ENCODE data around the gene COL5A2.

Gene COL5A2

DNA sequence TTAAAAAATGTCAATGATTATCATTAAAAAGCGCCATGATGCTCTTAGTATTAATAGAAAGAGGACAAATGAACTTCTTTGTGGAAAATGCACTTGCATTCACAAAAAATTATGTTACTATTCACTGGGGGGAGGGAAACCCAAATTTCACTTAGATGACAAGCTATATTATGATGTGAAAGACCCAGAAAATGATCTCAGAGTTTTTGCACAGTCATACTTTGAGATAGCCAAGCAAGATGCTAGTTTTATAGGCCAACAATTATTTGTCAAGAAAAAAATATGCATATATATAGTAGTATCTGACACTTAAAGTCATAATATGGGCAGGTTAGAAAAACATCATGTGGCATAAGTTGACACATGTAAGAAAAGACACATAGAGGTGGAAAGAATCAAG, 31.6 kb downstream of the COL5A2 start:
- FAIRE-seq (no peak), DNase-seq (ENCODE audit: low spot score) (no peak)

DNA sequence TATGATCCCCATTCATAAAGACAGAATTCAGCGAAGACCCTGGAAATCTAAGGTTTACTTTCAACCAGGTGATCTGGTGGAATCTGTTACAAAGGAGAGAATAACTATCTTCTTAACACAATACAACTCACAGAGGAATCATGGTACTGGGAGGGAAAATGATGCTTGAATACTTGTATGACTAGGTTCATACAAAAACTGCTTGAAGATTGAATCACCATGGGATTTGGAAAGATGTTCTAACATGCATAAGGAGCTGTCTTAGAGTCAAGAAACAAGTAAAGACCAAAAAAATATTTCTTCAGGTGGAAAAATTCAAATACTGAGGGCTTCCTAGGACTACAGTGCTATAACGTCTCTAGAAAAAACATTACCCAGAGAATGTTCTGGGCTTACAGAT, 32.2 kb downstream of the COL5A2 start:
- DNase-seq (ENCODE audit: low spot score) (no peak), FAIRE-seq (no peak)

GRCh38 chr2:189146553-189146952, 33.0 kb downstream of the COL5A2 start:
- FAIRE-seq: no peak

GRCh38 chr2:189144700-189145211, 34.8 kb downstream of the COL5A2 start:
- no peak for FAIRE-seq

More at GRCh38 chr2:189146553-189146952, 33.0 kb downstream of the COL5A2 start:
- no peak for DNase-seq (ENCODE audit: low spot score)

DNA sequence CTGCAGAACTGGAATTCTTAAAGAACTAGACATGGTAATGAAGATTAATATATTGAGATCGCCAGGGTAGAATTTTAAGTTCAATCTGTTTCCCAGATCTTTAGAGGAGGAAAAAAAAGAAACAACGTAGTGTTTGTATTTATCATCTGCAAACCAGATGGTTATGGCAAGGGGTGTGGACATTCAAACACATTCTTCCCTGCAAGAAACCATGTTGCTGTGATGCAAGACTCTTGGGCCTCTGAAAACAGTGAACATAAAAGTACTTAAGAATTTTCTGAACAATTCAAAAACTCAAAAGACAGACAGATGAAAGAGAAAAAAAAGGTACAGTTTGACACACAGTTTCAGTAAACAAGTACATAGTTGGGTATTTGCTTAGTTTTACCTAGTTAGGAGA, 35.6 kb downstream of the COL5A2 start:
- FAIRE-seq (no peak), DNase-seq (ENCODE audit: low spot score) (no peak)

More at GRCh38 chr2:189144700-189145211, 34.8 kb downstream of the COL5A2 start:
- no peak for DNase-seq (ENCODE audit: low spot score)

DNA sequence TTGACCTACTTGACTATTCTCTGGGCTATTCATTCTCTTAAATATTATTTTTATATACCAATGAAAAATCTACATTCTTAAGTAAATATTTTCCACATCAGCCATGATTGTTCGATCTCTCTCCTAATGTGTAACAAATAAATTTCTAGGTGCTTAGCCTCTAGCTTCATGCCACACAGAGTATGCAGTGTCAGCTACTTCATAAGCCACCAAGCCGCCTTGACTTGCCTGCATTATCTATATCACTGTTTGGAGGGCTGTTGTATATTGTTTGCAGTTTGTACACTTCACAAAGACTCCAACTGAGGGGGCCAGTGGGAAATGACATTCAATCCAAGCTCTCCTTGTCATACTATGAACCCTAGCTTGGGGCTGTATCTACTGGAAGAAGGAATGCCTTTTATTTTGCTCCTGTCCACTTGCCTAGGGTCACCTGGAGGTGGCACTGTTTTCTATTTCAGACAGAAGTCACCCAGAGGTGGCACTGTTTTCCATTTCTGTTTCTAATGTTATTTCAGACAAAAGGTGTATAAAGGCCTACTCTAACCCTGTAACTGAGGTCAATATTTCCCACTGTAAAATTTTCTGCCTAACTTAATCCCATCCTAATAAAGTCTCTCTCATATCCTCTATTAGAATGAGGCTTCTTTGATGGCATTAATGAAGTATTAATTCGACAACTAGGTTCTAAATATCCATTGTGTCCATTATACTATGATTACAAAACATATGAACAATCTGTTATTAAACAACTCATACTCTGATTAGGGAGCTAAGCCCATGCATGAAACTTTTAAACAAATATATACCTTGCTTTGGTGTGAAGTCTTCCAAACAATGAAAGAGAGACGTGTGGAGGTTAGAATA, 36.4 kb downstream of the COL5A2 start:
- FAIRE-seq (peak; percentile 5), DNase-seq (ENCODE audit: low spot score) (peak; percentile 50)

DNA sequence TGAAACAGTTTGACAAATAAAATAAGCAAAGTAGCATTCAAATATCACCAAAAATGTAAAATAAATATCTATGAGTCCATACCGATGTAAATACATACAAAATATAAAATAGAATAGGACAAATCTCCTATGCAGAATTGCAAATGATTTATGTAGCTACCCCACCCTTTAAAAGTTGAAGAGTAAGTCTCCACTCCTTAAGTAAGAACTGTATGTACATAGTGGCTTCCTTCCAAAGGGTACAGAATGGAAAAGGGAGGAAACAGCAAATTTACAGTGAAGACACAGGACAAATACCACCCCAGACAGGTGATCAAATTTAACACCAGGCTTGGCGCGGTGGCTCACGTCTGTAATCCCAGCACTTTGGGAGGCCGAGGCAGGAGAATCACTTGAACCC, 40.8 kb downstream of the COL5A2 start:
- no peak for FAIRE-seq
- no peak for DNase-seq (ENCODE audit: low spot score)

GRCh38 chr2:189137519-189137918, 42.0 kb downstream of the COL5A2 start:
- no peak for FAIRE-seq

DNA sequence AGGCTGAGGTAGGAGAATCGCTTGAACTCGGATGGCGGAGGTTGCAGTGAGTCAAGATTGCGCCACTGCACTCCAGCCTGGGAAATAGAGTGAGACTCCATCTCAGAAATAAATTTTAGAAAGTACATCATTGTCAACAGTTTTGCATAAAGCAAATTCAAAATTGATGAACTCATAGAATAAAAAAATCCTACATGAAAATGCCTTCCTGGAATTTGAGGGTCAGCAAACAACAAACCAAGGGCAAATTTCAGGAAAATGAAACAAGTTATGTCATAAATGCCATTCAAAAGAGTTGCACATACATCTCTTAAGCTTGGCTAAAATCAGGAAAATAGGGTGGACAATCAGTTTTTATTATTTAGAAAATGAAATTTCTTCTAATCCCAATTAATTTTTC, 45.1 kb downstream of the COL5A2 start:
- FAIRE-seq: no peak
- no peak for DNase-seq (ENCODE audit: low spot score)

More at GRCh38 chr2:189137519-189137918, 42.0 kb downstream of the COL5A2 start:
- DNase-seq (ENCODE audit: low spot score): no peak

- DNase-seq (ENCODE audit: low spot score) (no peak), FAIRE-seq (no peak)
Measured at GRCh38 chr2:189131991-189132390, 47.6 kb downstream of the COL5A2 start.

DNA sequence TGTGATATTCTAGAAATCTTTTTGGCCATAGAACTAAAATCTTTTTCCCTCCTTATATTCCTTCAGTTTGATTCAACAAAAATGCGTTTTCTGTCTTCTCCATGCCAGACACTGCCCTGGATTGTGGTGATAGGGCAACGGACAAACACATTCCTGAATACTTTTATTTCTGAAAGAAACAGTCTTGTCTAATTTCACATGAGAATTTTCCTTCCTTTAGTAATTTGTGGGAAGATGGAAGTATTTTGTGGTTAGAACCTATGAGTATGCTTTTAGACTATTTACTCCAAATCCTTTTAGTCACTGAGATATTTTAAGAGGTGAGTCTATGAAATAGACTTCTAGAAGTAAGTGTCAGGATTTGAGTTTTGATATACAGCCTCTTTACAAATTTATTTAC, 49.6 kb downstream of the COL5A2 start:
- DNase-seq (ENCODE audit: low spot score): peak; percentile 21
- FAIRE-seq: peak; percentile 9

- DNase-seq (ENCODE audit: low spot score) (no peak), FAIRE-seq (no peak)
Measured at GRCh38 chr2:189128970-189129369, 50.6 kb downstream of the COL5A2 start.

DNA sequence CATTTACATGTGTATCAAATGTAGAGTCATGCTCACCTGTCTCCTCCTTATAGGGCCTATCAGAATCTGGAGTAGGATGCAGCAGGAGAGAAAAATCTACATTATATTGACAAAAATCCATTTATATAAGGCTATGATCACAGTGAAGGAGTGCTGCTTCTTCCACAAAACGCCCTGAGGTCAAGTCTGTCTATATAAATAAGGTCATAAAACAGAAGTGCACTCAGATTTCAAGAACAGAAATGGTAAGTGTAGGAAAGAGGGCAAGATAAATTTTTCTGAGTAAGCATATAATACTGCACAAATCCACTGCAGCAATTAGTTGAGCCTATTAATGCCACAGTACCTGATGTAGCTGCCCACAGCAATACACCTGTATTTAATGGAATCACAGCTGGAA, 51.8 kb downstream of the COL5A2 start:
- FAIRE-seq (no peak), DNase-seq (ENCODE audit: low spot score) (no peak)

- DNase-seq (ENCODE audit: low spot score): no peak
- no peak for FAIRE-seq
Measured at GRCh38 chr2:189125195-189125594, 54.4 kb downstream of the COL5A2 start.

DNA sequence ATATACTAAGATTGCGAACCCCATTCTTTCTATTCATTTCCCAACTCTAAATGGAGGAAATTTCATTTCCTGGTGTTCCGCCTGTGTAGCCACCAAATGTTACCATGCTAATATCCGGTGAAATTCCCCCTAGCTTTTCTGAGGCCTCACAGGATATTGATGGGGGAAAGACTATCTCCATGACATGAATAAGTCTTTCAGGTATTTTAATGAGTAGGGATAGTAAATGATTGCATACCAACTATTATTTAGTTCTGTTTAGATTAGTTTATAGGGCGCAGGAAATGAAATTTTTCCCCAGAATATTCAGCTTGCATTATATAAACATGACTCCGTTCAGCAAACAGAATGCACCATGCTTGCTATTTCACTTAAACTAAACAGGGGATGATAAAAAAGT, 55.4 kb downstream of the COL5A2 start:
- no peak for FAIRE-seq
- no peak for DNase-seq (ENCODE audit: low spot score)

DNA sequence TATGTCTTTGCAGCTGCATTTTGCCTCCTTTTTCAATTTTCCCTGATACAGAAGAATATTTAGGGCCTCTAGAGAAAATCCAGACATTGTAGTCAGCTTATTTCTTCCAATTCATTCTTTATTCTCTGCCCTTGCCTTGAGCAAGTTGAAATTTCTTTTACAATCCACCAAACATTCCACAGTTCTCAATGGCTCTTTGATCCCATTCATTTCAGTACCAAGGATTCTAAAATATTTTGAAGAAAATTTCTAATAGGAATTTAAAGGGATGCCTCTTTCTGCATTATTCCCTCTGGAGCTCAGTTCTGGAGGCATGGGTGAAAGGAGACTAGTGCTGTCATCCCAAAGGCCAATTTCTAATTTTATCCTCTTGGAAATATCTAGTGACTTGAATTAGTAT, 61.2 kb downstream of the COL5A2 start:
- FAIRE-seq (no peak), DNase-seq (ENCODE audit: low spot score) (no peak)

GRCh38 chr2:189116979-189117378, 62.6 kb downstream of the COL5A2 start:
- FAIRE-seq: no peak

DNA sequence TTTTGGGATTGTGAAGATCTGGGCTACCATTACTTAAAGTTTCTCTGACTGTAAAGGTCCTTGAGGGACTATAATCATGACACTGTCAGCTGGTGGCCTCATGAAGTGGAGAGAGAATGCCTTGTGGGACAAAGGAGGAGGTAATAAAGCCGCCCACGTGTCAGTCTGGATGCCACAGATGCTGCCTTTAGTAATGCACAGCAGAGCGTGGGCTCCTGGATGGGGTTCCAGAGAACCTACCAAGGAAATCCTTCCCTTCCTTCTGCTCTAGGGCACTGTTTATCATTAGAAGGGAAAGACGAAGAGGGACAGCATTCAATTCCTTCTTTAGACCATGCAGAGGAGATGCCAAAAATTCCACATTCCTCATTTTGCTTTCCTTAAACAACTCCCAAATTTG, 63.5 kb downstream of the COL5A2 start:
- DNase-seq (ENCODE audit: low spot score) (no peak), FAIRE-seq (no peak)

More at GRCh38 chr2:189116979-189117378, 62.6 kb downstream of the COL5A2 start:
- no peak for DNase-seq (ENCODE audit: low spot score)

DNA sequence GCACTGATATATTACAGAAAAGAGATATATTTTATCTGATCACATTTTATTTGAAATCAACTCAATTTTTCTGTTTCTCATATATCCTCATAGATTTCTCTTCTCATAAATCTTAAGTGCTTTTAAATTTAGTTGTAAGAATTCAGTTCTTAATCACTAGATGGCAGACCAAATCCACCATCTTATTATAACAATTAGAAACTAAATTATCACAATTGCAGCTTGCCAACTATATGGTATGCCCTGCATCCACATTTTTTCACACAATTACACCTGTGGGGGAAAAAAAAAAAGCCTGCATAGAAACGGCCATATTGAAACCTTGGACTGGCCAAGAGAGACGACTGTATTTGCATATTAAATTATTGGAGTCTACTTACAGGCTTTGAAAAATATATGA, 64.4 kb downstream of the COL5A2 start:
- no peak for FAIRE-seq

GRCh38 chr2:189113963-189114362, 65.6 kb downstream of the COL5A2 start:
- no peak for FAIRE-seq
- DNase-seq (ENCODE audit: low spot score): no peak

More for the DNA sequence above, 64.4 kb downstream of the COL5A2 start:
- no peak for DNase-seq (ENCODE audit: low spot score)

DNA sequence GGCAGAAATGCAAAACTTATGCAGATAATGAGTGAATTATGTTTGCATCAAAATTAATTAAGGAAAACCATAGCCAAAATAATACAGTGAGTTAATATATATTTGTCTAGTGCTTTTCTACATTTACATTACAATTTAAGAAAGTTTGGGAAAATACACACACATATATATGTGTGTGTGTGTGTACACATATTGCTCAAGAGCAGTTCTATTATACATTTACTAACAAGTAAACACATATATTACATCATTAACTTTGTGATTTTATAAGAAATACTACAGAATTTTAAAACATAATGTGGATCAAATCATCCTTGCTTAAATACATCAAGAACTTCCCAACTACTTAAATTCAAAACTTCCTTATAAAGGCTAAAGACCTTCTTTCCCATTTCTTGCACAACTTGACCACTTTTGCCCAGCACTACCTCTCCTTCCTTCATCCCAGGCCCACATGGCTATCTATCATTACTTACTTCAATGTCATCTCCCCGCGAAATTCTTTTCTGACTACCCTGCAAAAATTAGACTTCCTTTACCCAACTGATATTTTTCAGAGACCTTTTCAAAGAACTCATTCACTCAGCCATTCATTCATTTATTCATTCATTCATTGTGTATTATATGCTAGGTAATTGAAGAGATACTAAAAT, 68.4 kb downstream of the COL5A2 start:
- no peak for FAIRE-seq

DNA sequence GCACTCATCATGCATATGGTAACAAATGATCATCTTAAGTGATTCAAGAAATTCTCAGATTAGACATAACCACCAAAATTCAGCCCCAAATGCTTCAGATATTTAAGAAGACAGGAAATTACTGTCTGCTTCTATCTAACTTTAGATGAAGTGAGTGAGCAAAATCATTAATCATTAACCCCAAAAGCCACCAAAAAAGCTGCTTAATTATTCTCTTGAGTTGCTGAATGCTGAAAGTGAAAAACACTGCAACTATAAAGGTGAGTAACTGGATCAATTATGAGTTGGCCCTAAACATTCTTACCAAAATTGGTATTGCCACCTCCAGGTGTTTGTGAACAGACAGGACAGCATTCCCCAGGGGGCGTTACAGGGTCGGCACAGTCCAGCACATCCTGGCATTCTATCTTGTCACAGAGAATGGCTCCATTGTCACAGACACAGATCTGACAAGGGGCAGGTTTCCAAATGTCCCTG, 69.6 kb downstream of the COL5A2 start:
- FAIRE-seq (no peak), DNase-seq (ENCODE audit: low spot score) (no peak)

More for the DNA sequence above, 68.4 kb downstream of the COL5A2 start:
- DNase-seq (ENCODE audit: low spot score): no peak
